ENCODE results near the gene CCDC188.

CCDC188 gene

GRCh38 chr22:20180640-20181039 is 29.8 kb upstream of the CCDC188 start:
- ATAC-seq (replicated peaks), result no peak
- Mint-ChIP-seq H3K27ac (no peak overlapping the region), H3K27me3 (peaks cover 5 to 25% of the 10 kb centered on the region in 2 donors), H3K4me1 (ENCODE audit: low read depth in 2 of 2) (no peaks in the 10 kb centered on the region), H3K36me3 (ENCODE audit: insufficient read depth) (no peaks in the 10 kb centered on the region), H3K9me3 (no peaks in the 10 kb centered on the region), H3K4me3 (no peak overlapping the region)
- DNase-seq, result no peak

DNA sequence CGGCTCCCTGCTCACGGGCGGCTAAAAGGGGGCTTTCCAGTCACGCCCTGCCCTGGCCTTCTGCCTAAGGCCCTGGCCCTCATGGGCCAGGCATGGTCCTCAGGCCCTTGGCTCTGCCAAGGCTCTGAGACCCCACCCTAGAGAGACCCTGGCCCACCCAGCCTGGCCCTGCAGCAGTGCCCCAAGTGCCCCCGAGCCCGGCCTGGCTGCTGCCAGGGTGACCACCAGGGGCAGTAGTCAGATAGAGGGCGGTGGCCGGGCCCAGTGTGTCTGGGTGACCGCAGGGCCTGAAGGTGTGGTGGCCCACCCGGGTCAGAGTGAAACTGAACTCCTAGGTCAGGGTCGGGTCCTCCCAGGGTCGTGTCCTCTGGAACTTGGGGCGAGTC is 29.4 kb upstream of the CCDC188 start:
- no peak overlapping the region for H3K4me3 Mint-ChIP-seq
- H3K27me3 Mint-ChIP-seq, result peaks cover 5 to 25% of the 10 kb centered on the region in 2 donors
- ATAC-seq (replicated peaks) (no peak), DNase-seq (no peak)
- no peaks in the 10 kb centered on the region for H3K4me1 Mint-ChIP-seq (ENCODE audit: low read depth in 2 of 2)
- no peaks in the 10 kb centered on the region for H3K9me3 Mint-ChIP-seq
- H3K36me3 Mint-ChIP-seq (ENCODE audit: insufficient read depth), result no peaks in the 10 kb centered on the region
- H3K27ac Mint-ChIP-seq, result no peak overlapping the region

DNA sequence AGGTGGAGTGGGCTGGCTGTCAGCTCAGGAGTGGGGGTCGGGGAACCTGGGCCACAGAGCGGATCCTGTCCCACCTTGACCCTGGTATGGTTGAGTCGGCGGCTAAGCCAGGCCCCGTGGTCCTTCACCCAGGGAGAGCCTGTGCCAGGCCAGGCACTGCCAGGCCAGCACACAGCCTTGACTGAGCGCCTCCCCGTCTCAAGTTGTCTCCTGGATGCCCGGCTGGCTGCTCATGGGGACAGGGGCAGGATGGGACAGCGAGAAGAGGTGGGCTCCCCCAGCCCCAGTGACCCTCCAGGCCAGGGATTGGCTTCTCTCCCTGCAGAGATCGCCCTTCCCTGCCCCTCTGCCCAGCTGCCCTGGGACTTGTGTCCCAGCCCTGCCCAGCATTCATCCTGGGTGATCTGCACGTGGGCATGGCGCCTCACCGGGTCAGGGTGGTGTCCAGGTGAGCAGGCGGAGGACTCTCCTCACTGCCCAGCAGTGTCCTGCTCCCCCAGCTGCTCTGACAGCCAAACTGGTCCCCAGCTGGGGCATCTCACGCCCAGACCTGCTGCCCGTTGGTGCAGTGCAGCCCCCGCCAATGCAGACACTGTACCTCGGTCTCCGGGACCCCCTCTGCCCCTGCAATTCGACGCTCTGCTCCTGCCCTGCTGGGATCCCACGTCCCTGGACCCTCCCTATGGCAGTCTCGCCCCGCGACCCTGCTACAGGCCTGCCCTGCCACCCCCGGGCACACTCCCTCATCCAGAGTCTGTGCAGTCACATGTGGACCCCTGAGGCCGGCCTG is 28.8 kb upstream of the CCDC188 start:
- no peak overlapping the region for H3K4me3 Mint-ChIP-seq
- H3K4me1 Mint-ChIP-seq (ENCODE audit: low read depth in 2 of 2), result no peaks in the 10 kb centered on the region
- H3K27me3 Mint-ChIP-seq, result peaks cover 5 to 25% of the 10 kb centered on the region in 2 donors
- H3K36me3 Mint-ChIP-seq (ENCODE audit: insufficient read depth), result no peaks in the 10 kb centered on the region
- no peak for ATAC-seq (replicated peaks)
- no peak for DNase-seq
- no peak overlapping the region for H3K27ac Mint-ChIP-seq
- no peaks in the 10 kb centered on the region for H3K9me3 Mint-ChIP-seq

DNA sequence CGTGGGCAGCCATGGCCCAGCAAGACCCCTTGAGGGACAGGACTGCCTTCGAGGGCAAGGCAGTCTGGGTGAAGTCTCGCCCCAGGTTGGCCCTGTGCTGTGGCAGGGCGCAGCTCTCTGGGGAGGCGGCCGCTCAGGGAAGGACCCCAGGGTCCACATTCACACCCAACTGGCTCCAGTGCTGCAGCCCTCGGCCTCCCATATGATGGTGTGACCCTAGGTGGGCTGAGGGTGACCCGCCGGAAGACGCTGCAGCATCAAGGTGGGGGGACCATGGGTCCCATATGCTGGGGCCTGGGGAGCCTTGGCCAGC is 28.0 kb upstream of the CCDC188 start:
- H3K9me3 Mint-ChIP-seq, result no peaks in the 10 kb centered on the region
- no peak for ATAC-seq (replicated peaks)
- DNase-seq, result no peak
- peaks cover 0 to 2% of the 10 kb centered on the region in 2 donors for H3K4me1 Mint-ChIP-seq (ENCODE audit: low read depth in 2 of 2)
- no peak overlapping the region for H3K4me3 Mint-ChIP-seq
- H3K36me3 Mint-ChIP-seq (ENCODE audit: insufficient read depth), result no peaks in the 10 kb centered on the region
- no peak overlapping the region for H3K27ac Mint-ChIP-seq
- H3K27me3 Mint-ChIP-seq, result peaks cover 5 to 25% of the 10 kb centered on the region in 2 donors

- Mint-ChIP-seq H3K27me3 (peaks cover 5 to 22% of the 10 kb centered on the region in 2 donors), H3K4me1 (ENCODE audit: low read depth in 2 of 2) (peaks cover 0 to 2% of the 10 kb centered on the region in 2 donors), H3K36me3 (ENCODE audit: insufficient read depth) (no peaks in the 10 kb centered on the region), H3K9me3 (no peaks in the 10 kb centered on the region), H3K4me3 (no peak overlapping the region), H3K27ac (no peak overlapping the region)
- DNase-seq (no peak), ATAC-seq (replicated peaks) (no peak)
These were observed 27.4 kb upstream of the CCDC188 start for GRCh38 chr22:20178075-20178914.

GRCh38 chr22:20177217-20177911 is 26.5 kb upstream of the CCDC188 start:
- Mint-ChIP-seq H3K27me3 (peaks cover 0 to 14% of the 10 kb centered on the region in 2 donors), H3K36me3 (ENCODE audit: insufficient read depth) (no peaks in the 10 kb centered on the region), H3K27ac (no peak overlapping the region), H3K4me1 (ENCODE audit: low read depth in 2 of 2) (peaks cover 0 to 2% of the 10 kb centered on the region in 2 donors), H3K4me3 (no peak overlapping the region), H3K9me3 (no peaks in the 10 kb centered on the region)
- DNase-seq (no peak), ATAC-seq (replicated peaks) (no peak)

- Mint-ChIP-seq H3K27me3 (peaks cover 0 to 14% of the 10 kb centered on the region in 2 donors), H3K4me1 (ENCODE audit: low read depth in 2 of 2) (peaks cover 0 to 2% of the 10 kb centered on the region in 2 donors), H3K9me3 (no peaks in the 10 kb centered on the region), H3K4me3 (no peak overlapping the region), H3K27ac (no peak overlapping the region), H3K36me3 (ENCODE audit: insufficient read depth) (no peaks in the 10 kb centered on the region)
- ATAC-seq (replicated peaks) (no peak), DNase-seq (no peak)
These were observed 25.7 kb upstream of the CCDC188 start for GRCh38 chr22:20176421-20177085.

DNA sequence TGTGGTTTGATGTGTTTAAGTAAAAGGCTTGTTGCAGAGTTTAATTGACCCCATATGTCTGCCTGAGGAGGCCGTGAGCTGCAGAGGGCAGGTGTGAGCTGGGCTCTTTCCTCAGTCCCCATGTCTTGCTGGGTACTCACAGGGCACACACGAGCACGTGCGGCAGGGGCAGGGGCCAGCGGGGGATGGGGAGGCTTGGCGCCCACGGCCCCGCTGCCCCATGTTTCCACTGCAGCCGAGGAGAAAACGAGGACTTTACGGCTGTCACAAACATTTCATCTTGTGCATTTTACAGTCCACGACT is 24.7 kb upstream of the CCDC188 start:
- H3K4me1 Mint-ChIP-seq (ENCODE audit: low read depth in 2 of 2), result peaks cover 0 to 2% of the 10 kb centered on the region in 2 donors
- H3K27me3 Mint-ChIP-seq, result peaks cover 0 to 20% of the 10 kb centered on the region in 2 donors
- H3K9me3 Mint-ChIP-seq, result no peaks in the 10 kb centered on the region
- ATAC-seq (replicated peaks), result no peak
- no peak overlapping the region for H3K27ac Mint-ChIP-seq
- no peak overlapping the region for H3K4me3 Mint-ChIP-seq
- no peak for DNase-seq
- H3K36me3 Mint-ChIP-seq (ENCODE audit: insufficient read depth), result no peaks in the 10 kb centered on the region

GRCh38 chr22:20174785-20175596 is 24.1 kb upstream of the CCDC188 start:
- no peak for DNase-seq
- H3K36me3 Mint-ChIP-seq (ENCODE audit: insufficient read depth), result no peaks in the 10 kb centered on the region
- H3K9me3 Mint-ChIP-seq, result no peaks in the 10 kb centered on the region
- no peak overlapping the region for H3K27ac Mint-ChIP-seq
- no peak for ATAC-seq (replicated peaks)
- no peak overlapping the region for H3K4me3 Mint-ChIP-seq
- peaks cover 0 to 25% of the 10 kb centered on the region in 2 donors for H3K27me3 Mint-ChIP-seq
- H3K4me1 Mint-ChIP-seq (ENCODE audit: low read depth in 2 of 2), result peaks cover 2 to 3% of the 10 kb centered on the region in 2 donors

GRCh38 chr22:20173772-20174171 is 22.9 kb upstream of the CCDC188 start:
- H3K27ac Mint-ChIP-seq, result no peak overlapping the region
- H3K4me3 Mint-ChIP-seq, result no peak overlapping the region
- DNase-seq (no peak), ATAC-seq (replicated peaks) (no peak)
- H3K27me3 Mint-ChIP-seq, result peaks cover 0 to 26% of the 10 kb centered on the region in 2 donors
- H3K36me3 Mint-ChIP-seq (ENCODE audit: insufficient read depth), result no peaks in the 10 kb centered on the region
- H3K4me1 Mint-ChIP-seq (ENCODE audit: low read depth in 2 of 2), result peaks cover 2 to 3% of the 10 kb centered on the region in 2 donors
- no peaks in the 10 kb centered on the region for H3K9me3 Mint-ChIP-seq

- no peak for ATAC-seq (replicated peaks)
- no peak overlapping the region for H3K27ac Mint-ChIP-seq
- peaks cover 0 to 25% of the 10 kb centered on the region in 2 donors for H3K27me3 Mint-ChIP-seq
- H3K4me3 Mint-ChIP-seq, result no peak overlapping the region
- H3K4me1 Mint-ChIP-seq (ENCODE audit: low read depth in 2 of 2), result peaks cover 2 to 3% of the 10 kb centered on the region in 2 donors
- no peaks in the 10 kb centered on the region for H3K36me3 Mint-ChIP-seq (ENCODE audit: insufficient read depth)
- DNase-seq, result no peak
- H3K9me3 Mint-ChIP-seq, result no peaks in the 10 kb centered on the region
These were observed 22.4 kb upstream of the CCDC188 start for GRCh38 chr22:20173246-20173645.

DNA sequence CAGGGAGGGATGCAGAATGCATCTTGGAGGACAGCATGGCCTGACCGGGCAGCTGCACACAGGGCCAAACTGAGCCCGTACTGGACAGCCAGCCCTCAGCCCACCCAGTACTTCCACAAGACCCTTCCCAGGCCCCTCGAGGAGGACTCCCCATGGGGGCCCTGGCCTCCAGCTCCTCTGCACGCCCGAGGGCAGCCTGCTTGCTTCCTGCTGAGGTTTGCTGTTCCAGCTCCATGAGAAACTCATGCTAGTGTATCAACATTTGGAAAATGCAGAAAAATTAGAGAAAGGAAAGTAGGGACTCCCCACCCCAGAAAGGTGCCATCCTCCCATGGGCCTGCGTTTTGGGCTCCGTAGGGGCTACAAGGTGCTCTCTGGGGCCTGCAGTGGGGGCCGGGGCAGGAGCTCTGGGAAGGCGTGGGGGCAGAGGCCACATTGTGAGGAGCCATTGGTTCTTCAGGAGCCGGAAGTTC is 21.3 kb upstream of the CCDC188 start:
- peaks cover 0 to 14% of the 10 kb centered on the region in 2 donors for H3K27me3 Mint-ChIP-seq
- no peaks in the 10 kb centered on the region for H3K36me3 Mint-ChIP-seq (ENCODE audit: insufficient read depth)
- ATAC-seq (replicated peaks) (no peak), DNase-seq (no peak)
- H3K4me1 Mint-ChIP-seq (ENCODE audit: low read depth in 2 of 2), result peaks cover 2 to 3% of the 10 kb centered on the region in 2 donors
- no peak overlapping the region for H3K27ac Mint-ChIP-seq
- H3K4me3 Mint-ChIP-seq, result no peak overlapping the region
- H3K9me3 Mint-ChIP-seq, result no peaks in the 10 kb centered on the region
